DOHH2 (cell line): ENCODE results near the gene ME3.

ENCODE experiments used
- CTCF ChIP-seq: fragments of 200-600 bp; sonication (generic); IDR thresholded peaks from one replicate; pipeline ENCODE4 v1.5.1; 2014; ENCODE audit warnings: antibody characterized with exemption, mild to moderate bottlenecking, low read depth, low read length; ENCODE audit not compliant: poor library complexity, severe bottlenecking
- EZH2phosphoT487 ChIP-seq: fragments of 200-600 bp; sonication (generic); IDR thresholded peaks from 2 replicates; pipeline ENCODE4 v1.6.1; 2017; ENCODE audit warnings: borderline replicate concordance, mild to moderate bottlenecking, antibody characterized with exemption, low read length, moderate library complexity, mixed read lengths

GRCh38 chr11:86523738-86524619 is 148.4 kb downstream of the ME3 start:
- no peak for TF ChIP-seq CTCF
- no peak for TF ChIP-seq EZH2phosphoT487
